AG04450 (cell line): ENCODE measurements around the gene SLC41A3. TPM values are rescaled to one million over a fixed set of nuclear protein-coding genes. Genes with fewer than 3 reads are reported as not detected.
"Not testable (repeated sequence)": the region's sequence is repeated elsewhere in the genome, so short reads cannot be mapped to it uniquely, and the experiment has no call there.

Experiments used
- CTCF ChIA-PET: fragments of 300-600, 350-600 bp; formaldehyde crosslinking; extraction: SDS; loops from one replicate; lab custom pipeline; 2022; ENCODE audit warnings: antibody characterized with exemption, inconsistent platforms; lab: Charles Lee
- POLR2A ChIA-PET: fragments of 350-600 bp; formaldehyde crosslinking; extraction: SDS; loops from one replicate; lab custom pipeline; 2021; ENCODE audit warnings: antibody characterized with exemption, inconsistent platforms; lab: Yijun Ruan, JAX
- DNase-seq: peaks from one replicate; pipeline ENCODE4 v3.0.0-alpha.2; 2011; ENCODE audit warnings: low read depth, low spot score
- H3K27ac ChIP-seq: one replicate; pipeline ENCODE4 v1.5.1; 2012; ENCODE audit warnings: low read depth, low read length, control low read depth
- H3K27me3 ChIP-seq: one replicate; pipeline ENCODE4 v1.6.0; 2012; ENCODE audit warnings: low read length; ENCODE audit not compliant: control insufficient read depth, insufficient read depth
- H3K4me3 ChIP-seq: 2 replicates; pipeline ENCODE4 v1.5.1; 2011; ENCODE audit warnings: mild to moderate bottlenecking, low read depth, low read length, control low read depth
- H3K9me3 ChIP-seq: 2 replicates; pipeline ENCODE4 v1.5.1; 2012; ENCODE audit warnings: low read length; ENCODE audit not compliant: control insufficient read depth, insufficient read depth
- CTCF ChIP-seq: IDR thresholded peaks from 2 replicates; pipeline ENCODE4 v1.5.1; 2011; ENCODE audit warnings: low read depth, low read length, control low read depth, inconsistent platforms
- polyA plus RNA-seq: library from polyadenylated mRNA; depleted of rRNA; stranded (reverse); fragments of >200 nt; gene quantifications from 2 replicates; pipeline ENCODE4 v1.2.3, GENCODE V29; 2011

The SLC41A3 gene
- polyA plus RNA-seq, 1 experiment, result 36.9 TPM

- no peak overlapping the region for H3K4me3 ChIP-seq
- peaks cover 6% of the 10 kb centered on the region for H3K27me3 ChIP-seq
- H3K9me3 ChIP-seq, result peaks cover 3% of the 10 kb centered on the region; the same call in 1 of the 2 replicates
- no peak for TF ChIP-seq CTCF
- H3K27ac ChIP-seq, result no peak overlapping the region
- no peak for DNase-seq
- ChIA-PET POLR2A (interaction anchor here (1.3 kb wide), 1 partner anchor 17 kb away, joined by 4 read pairs; no protein-coding TSS in a partner anchor), CTCF (interaction anchor here (1.4 kb wide), 1 partner anchor 31 kb away, joined by 6 read pairs; no protein-coding TSS in a partner anchor)
Observed at GRCh38 chr3:126101521-126101982, 17.6 kb upstream of the SLC41A3 start.

GRCh38 chr3:126100634-126101301, 16.8 kb upstream of the SLC41A3 start:
- CTCF ChIA-PET, result interaction anchor here (0.8 kb wide), 1 partner anchor 16 kb away, joined by 4 read pairs; no protein-coding TSS in a partner anchor
- no peak for TF ChIP-seq CTCF
- H3K27me3 ChIP-seq, result peaks cover 3% of the 10 kb centered on the region
- POLR2A ChIA-PET, result interaction anchor here (0.5 to 1.3 kb wide), 2 partner anchors 16 to 373 kb away, joined by 4 read pairs; no protein-coding TSS in a partner anchor
- no peak overlapping the region for H3K4me3 ChIP-seq
- no peak overlapping the region for H3K27ac ChIP-seq
- H3K9me3 ChIP-seq, result peaks cover 9% of the 10 kb centered on the region; the same call in 1 of the 2 replicates
- peak; percentile 59 for DNase-seq

GRCh38 chr3:126100269-126100633, 16.3 kb upstream of the SLC41A3 start:
- peak overlapping the region; percentile 31 for H3K27ac ChIP-seq
- peaks cover 9% of the 10 kb centered on the region; the same call in 1 of the 2 replicates for H3K9me3 ChIP-seq
- no peak for DNase-seq
- peaks cover 3% of the 10 kb centered on the region for H3K27me3 ChIP-seq
- no peak for TF ChIP-seq CTCF
- CTCF ChIA-PET, result interaction anchor here (0.8 kb wide), 1 partner anchor 16 kb away, joined by 4 read pairs; no protein-coding TSS in a partner anchor
- POLR2A ChIA-PET, result interaction anchor here (0.5 kb wide), 1 partner anchor 373 kb away, joined by 4 read pairs; no protein-coding TSS in a partner anchor
- H3K4me3 ChIP-seq, result no peak overlapping the region

GRCh38 chr3:126098391-126098858, 14.5 kb upstream of the SLC41A3 start:
- no peak for DNase-seq
- ChIA-PET CTCF (interaction anchor here (0.5 kb wide), 1 partner anchor 23 kb away, joined by 4 read pairs; no protein-coding TSS in a partner anchor), POLR2A (no interaction called here)
- H3K4me3 ChIP-seq, result no peak overlapping the region
- no peak for TF ChIP-seq CTCF
- H3K27ac ChIP-seq, result no peak overlapping the region
- peaks cover 2% of the 10 kb centered on the region for H3K27me3 ChIP-seq
- peaks cover 9% of the 10 kb centered on the region; the same call in 1 of the 2 replicates for H3K9me3 ChIP-seq

- TF ChIP-seq CTCF, result no peak
- peaks cover 2% of the 10 kb centered on the region for H3K27me3 ChIP-seq
- no peak for DNase-seq
- peaks cover 9% of the 10 kb centered on the region; the same call in 1 of the 2 replicates for H3K9me3 ChIP-seq
- no peak overlapping the region for H3K4me3 ChIP-seq
- no peak overlapping the region for H3K27ac ChIP-seq
- CTCF ChIA-PET, result interaction anchor here (0.5 kb wide), 1 partner anchor 22 kb away, joined by 4 read pairs; no protein-coding TSS in a partner anchor
- POLR2A ChIA-PET, result no interaction called here
Observed at GRCh38 chr3:126097801-126098200, 13.9 kb upstream of the SLC41A3 start.

GRCh38 chr3:126096274-126096673, 12.3 kb upstream of the SLC41A3 start:
- H3K27me3 ChIP-seq, H3K4me3 ChIP-seq, DNase-seq, H3K27ac ChIP-seq, CTCF ChIA-PET, POLR2A ChIA-PET: not testable (repeated sequence)
- H3K9me3 ChIP-seq, result peaks cover 13% of the 10 kb centered on the region

- H3K27ac ChIP-seq, H3K27me3 ChIP-seq, CTCF ChIA-PET, POLR2A ChIA-PET, DNase-seq, H3K4me3 ChIP-seq: not testable (repeated sequence)
- H3K9me3 ChIP-seq, result peaks cover 13% of the 10 kb centered on the region
Observed at GRCh38 chr3:126092128-126092527, 8.2 kb upstream of the SLC41A3 start.
